Stomach smooth muscle (tissue), 2 donors: ENCODE results near the gene XIAP.
A peak's percentile ranks its signal among the peaks of the same experiment; 100 is the strongest.

Experiments used
- H3K27ac ChIP-seq: one replicate; pipeline ENCODE4 v1.7.0; 2013; ENCODE audit warnings: mild to moderate bottlenecking, low read length, inconsistent platforms
- H3K27me3 ChIP-seq, 2 donors: one replicate each; pipeline ENCODE4 v1.7.0; 2013; ENCODE audit warnings: low read length in 2 of 2; ENCODE audit not compliant: insufficient read depth in 2 of 2, control insufficient read depth in 1 of 2
- H3K36me3 ChIP-seq, 2 donors: one replicate each; pipeline ENCODE4 v1.7.0; 2013; ENCODE audit warnings: low read length in 2 of 2; ENCODE audit not compliant: control insufficient read depth in 2 of 2, insufficient read depth in 2 of 2
- H3K4me1 ChIP-seq: one replicate; pipeline ENCODE4 v1.7.0; 2013; ENCODE audit warnings: low read length; ENCODE audit not compliant: control insufficient read depth, insufficient read depth
- H3K4me3 ChIP-seq, 2 donors: one replicate each; pipeline ENCODE4 v1.7.0; 2013; ENCODE audit warnings: low read length in 2 of 2
- H3K9ac ChIP-seq, 2 donors: one replicate each; pipeline ENCODE4 v1.7.0; 2013; ENCODE audit warnings: low read length in 2 of 2, mild to moderate bottlenecking in 1 of 2
- H3K9me3 ChIP-seq, 2 donors: one replicate each; pipeline ENCODE4 v1.7.0; 2013; ENCODE audit warnings: low read length in 2 of 2; ENCODE audit not compliant: control insufficient read depth in 2 of 2
- donor health status: healthy.
- donor health status: Pancreatic carcinoma.

The XIAP gene

GRCh38 chrX:123959281-123960063, 99.6 kb downstream of the XIAP start:
- no peaks in the 10 kb centered on the region for H3K9me3 ChIP-seq
- H3K27me3 ChIP-seq, result no peaks in the 10 kb centered on the region
- no peaks in the 10 kb centered on the region for H3K4me1 ChIP-seq
- H3K4me3 ChIP-seq, result peak overlapping the region; percentile 61 to 78
- H3K27ac ChIP-seq, result peak overlapping the region; percentile 92
- H3K36me3 ChIP-seq, result no peaks in the 10 kb centered on the region
- H3K9ac ChIP-seq, result peak overlapping the region; percentile 75 to 83

- peak overlapping the region; percentile 77 to 81 for H3K4me3 ChIP-seq
- H3K27ac ChIP-seq, result peak overlapping the region; percentile 96
- no peaks in the 10 kb centered on the region for H3K27me3 ChIP-seq
These were observed 101.1 kb downstream of the XIAP start for GRCh38 chrX:123960956-123961267.

DNA sequence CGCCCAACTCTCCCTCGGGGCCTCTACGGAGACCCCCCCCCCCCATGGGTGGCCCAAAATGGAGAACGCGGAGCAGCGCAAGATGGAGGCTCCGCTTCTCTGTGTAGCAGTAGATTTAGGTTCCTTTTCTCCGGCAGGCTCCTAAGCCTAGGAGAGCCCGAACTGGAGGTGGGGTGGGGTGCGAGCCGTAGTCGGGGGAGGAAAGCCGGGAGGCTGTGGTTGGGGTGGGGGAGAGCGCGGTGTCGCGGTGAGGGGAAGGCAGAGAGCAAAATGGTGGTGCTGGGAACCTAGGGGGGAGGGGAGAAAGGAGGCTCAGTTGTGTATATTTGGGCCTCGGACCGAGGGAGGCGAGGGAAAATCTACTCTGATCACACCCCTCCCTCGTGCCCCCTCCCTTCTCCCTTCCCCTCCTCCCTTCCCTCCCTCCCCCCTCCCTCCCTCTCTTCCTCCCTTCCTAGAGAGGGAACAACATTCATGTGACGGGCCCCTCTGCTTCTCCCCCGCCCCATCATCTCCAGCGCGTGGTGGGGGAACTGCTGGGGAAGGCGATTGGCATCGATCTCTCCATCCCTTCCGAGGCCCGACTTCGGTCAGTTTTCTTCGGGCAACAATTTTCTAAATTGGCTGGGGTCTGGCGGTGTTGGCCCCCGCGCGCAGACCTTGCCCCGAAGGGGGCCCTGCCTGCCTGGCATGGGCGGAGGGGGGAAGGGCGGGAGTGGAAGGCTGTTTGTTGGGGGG, 101.6 kb downstream of the XIAP start, which contains the start of gene STAG2:
Gene STAG2, plus strand, starts transcription at position 439 of the 738 bp plus-strand sequence. CDS start 60,922 bp downstream, outside the sequence.
- Histone ChIP-seq H3K27me3 (no peaks in the 10 kb centered on the region), H3K4me3 (peak within 1 kb of the TSS; percentile 77 to 81), H3K9ac (peak within 1 kb of the TSS; percentile 95 to 98), H3K4me1 (no peaks in the 10 kb centered on the region), H3K27ac (peak within 1 kb of the TSS; percentile 96), H3K9me3 (no peaks in the 10 kb centered on the region), H3K36me3 (no peaks in the 10 kb centered on the region)

More at GRCh38 chrX:123960956-123961267, 101.1 kb downstream of the XIAP start:
- Histone ChIP-seq H3K4me1 (no peaks in the 10 kb centered on the region), H3K9ac (peak overlapping the region; percentile 95 to 98), H3K36me3 (no peaks in the 10 kb centered on the region), H3K9me3 (no peaks in the 10 kb centered on the region)

DNA sequence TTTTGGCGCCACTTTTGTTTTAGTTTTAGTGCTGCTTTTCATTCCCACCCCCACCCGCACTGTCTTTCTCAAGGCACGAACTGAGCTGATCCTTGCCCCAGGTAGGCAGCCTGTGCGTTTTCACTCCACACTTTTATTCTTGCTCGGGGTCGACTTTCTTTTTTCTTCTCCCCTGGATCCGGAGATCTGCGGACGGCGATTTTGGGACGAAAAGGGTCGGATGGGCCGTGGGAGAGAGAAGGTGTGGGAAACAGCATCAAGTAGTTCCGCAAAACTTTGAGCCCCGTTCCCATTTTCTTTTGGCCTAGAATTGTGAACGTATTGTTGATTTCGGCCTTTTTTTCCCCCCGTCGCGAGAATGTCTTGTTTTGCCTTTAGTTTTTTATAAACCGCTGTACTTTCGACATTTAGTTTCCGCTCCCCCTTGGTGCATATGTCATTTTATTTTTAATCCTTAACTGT, 102.2 kb downstream of the XIAP start:
- Histone ChIP-seq H3K27me3 (no peaks in the 10 kb centered on the region), H3K9ac (peak overlapping the region; percentile 86 to 98), H3K4me1 (no peaks in the 10 kb centered on the region), H3K27ac (peak overlapping the region; percentile 96), H3K9me3 (no peaks in the 10 kb centered on the region), H3K36me3 (no peaks in the 10 kb centered on the region), H3K4me3 (peak overlapping the region; percentile 77 to 81)

DNA sequence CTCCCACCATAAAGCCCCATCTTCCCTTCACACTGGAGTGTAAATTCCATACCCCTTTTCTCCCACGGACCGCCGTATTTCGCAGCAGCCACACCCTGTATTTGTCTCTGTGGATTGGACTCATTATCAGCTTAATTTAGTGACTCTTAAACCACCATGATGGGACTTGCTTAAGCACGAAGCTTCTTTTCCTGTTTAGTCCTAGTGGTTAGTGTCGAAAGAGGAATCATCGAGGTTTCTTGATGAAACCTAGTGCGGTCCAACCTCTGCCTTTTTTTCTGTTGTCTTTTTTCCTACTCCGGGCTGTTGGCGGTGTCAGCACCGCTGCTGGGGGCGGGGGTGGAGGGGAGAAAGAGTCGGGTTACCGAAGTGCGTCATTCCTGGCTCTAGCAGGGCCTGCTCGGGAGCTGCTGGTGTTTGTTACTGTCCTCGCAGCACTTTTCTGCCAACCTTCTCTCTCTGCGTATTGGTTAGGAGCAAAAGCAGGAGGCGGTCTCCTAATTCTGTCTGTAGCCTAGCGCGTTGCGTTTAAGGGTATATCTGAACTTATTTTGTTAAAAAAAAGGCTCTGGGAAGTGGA, 103.0 kb downstream of the XIAP start:
- Histone ChIP-seq H3K27me3 (no peaks in the 10 kb centered on the region), H3K36me3 (no peaks in the 10 kb centered on the region), H3K9me3 (no peaks in the 10 kb centered on the region), H3K9ac (peak overlapping the region; percentile 86 to 98), H3K4me3 (peak overlapping the region; percentile 77 to 81), H3K27ac (peak overlapping the region; percentile 96), H3K4me1 (no peaks in the 10 kb centered on the region)
